GM19452 (cell line): ENCODE measurements around the gene CYRIA.

ENCODE experiments used
- ATAC-seq: cut with Tn5 transposase; IDR thresholded peaks from one replicate; pipeline ENCODE4 v1.9.1; 2021; ENCODE audit not compliant: unreplicated experiment

CYRIA gene

GRCh38 chr2:16652296-16653082 lies 13.1 kb downstream of the CYRIA start:
- no peak for ATAC-seq

- ATAC-seq: no peak
These were observed 15.1 kb downstream of the CYRIA start for GRCh38 chr2:16650287-16651249.

GRCh38 chr2:16649353-16650286 lies 16.0 kb downstream of the CYRIA start:
- ATAC-seq: no peak

GRCh38 chr2:16647992-16648617 lies 17.5 kb downstream of the CYRIA start:
- ATAC-seq: no peak

GRCh38 chr2:16645775-16646559 lies 19.7 kb downstream of the CYRIA start:
- ATAC-seq: no peak

GRCh38 chr2:16645088-16645487 lies 20.5 kb downstream of the CYRIA start:
- no peak for ATAC-seq

- no peak for ATAC-seq
These were observed 21.3 kb downstream of the CYRIA start for GRCh38 chr2:16644221-16644925.

- no peak for ATAC-seq
These were observed 22.5 kb downstream of the CYRIA start for GRCh38 chr2:16643099-16643498.

- ATAC-seq: no peak
These were observed 23.5 kb downstream of the CYRIA start for GRCh38 chr2:16642088-16642487.

- no peak for ATAC-seq
These were observed 24.1 kb downstream of the CYRIA start for GRCh38 chr2:16641509-16641908.

GRCh38 chr2:16640867-16641266 lies 24.8 kb downstream of the CYRIA start:
- no peak for ATAC-seq

GRCh38 chr2:16640001-16640700 lies 25.5 kb downstream of the CYRIA start:
- ATAC-seq: no peak

GRCh38 chr2:16639431-16639830 lies 26.2 kb downstream of the CYRIA start:
- ATAC-seq: no peak

- ATAC-seq: no peak
These were observed 26.7 kb downstream of the CYRIA start for GRCh38 chr2:16638946-16639345.

GRCh38 chr2:16637304-16637703 lies 28.3 kb downstream of the CYRIA start:
- no peak for ATAC-seq

- ATAC-seq: no peak
These were observed 29.6 kb downstream of the CYRIA start for GRCh38 chr2:16635791-16636699.
